IPS DF 19.7 (cell line): ENCODE results near the gene F7.

Source experiments
- DNase-seq: peaks from one replicate; pipeline ENCODE4 v3.0.0-alpha.2; 2013; ENCODE audit warnings: low read depth, low spot score

Gene F7

DNA sequence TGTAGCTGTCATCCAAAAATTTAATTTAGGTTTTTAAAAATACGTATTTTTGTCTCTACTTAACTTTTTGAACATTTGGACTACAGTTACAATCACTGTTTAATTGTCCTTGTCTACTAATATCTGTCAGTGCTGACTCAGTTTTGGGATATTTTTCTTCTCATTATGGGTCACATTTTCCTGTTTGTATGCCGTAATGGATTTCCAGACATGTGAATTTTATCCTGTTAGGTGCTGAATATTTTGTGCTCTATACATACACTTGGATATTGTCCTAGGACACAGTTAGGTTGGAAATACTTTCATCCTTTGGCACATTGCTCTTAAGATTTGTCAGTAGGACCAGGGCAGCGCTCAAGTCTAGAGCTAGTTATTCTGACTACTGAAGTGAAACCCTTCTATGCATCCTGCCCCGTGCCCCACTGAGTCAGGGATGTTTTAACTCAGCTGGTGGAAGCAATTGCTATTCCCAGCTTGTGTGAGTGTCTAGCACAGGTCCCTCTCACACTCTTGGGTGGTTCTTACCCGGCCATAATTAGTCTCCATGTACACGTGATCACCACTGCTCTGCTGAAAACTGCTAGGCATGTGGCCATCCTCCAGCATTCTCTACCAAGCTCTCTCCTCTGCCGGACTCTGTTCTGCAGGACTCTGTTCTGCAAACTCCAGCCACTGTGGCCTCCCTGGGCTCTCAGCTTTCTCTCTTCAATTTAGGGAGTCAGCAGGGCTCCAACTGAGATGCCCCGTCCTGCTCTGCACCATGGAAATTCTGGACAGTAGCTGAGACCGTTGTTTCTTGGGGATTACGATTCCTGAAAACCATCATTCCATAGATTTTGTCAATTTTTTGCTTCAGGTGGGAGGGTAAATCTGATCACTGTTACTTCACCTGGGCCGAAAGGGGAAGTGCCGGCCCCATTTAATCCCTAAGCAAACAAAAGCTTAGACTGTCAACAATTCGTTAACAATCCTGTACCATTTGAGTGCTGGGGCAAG lies 64.0 kb downstream of the F7 start:
- DNase-seq: no peak
